Measurements from ENCODE around the gene NGFR.

The NGFR gene

DNA sequence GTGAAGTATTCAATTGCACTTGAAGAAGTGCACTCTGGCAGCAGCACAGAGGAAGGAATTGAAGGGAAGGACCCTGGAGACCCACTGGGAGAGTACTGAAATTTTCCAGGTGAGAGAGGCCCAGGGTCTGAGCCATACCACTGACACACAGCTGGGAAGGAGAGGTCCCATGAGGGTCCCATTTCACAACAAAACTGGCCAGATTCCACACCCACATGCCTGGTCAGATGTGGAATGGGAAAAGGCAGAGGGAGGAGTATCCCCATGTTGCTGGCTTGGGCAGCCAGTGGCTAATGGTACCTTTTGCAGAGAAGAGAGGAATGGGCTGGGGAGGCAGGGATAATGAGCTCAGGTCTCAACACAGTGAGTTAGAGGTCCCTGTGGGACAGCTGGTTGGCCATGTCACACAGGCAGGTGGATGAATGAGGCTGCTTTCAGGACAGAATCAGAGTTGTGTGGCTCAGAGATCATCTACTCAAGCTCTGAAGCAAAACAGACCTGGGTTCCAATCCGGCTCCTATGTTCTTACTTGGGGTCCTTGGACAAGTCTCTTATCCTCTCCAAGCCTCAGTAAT, 26.2 kb upstream of the NGFR start:
- Histone ChIP-seq H3K27ac (ENCODE audit: poor library complexity, severe bottlenecking) (no peak overlapping the region), H3K4me1 (ENCODE audit: insufficient read depth, poor library complexity, severe bottlenecking) (no peaks in the 10 kb centered on the region), H3K36me3 (ENCODE audit: low read depth) (no peaks in the 10 kb centered on the region), H3K27me3 (ENCODE audit: insufficient read depth, poor library complexity, severe bottlenecking) (peaks cover 19% of the 10 kb centered on the region), H3K9me3 (ENCODE audit: severe bottlenecking) (peaks cover under 1% of the 10 kb centered on the region), H3K4me3 (ENCODE audit: severe bottlenecking) (no peak overlapping the region)
- no peak for TF ChIP-seq CTCF (IDR thresholded peaks at IDR 0.05; ENCODE audit: poor library complexity, severe bottlenecking)
- ATAC-seq (ENCODE audit: low read depth) (no peak), DNase-seq (ENCODE audit: low spot score) (no peak)

GRCh38 chr17:49469831-49470810, 25.0 kb upstream of the NGFR start:
- Histone ChIP-seq H3K9me3 (ENCODE audit: severe bottlenecking) (peaks cover 2% of the 10 kb centered on the region), H3K36me3 (ENCODE audit: low read depth) (no peaks in the 10 kb centered on the region), H3K27ac (ENCODE audit: poor library complexity, severe bottlenecking) (no peak overlapping the region), H3K27me3 (ENCODE audit: insufficient read depth, poor library complexity, severe bottlenecking) (peaks cover 19% of the 10 kb centered on the region), H3K4me3 (ENCODE audit: severe bottlenecking) (no peak overlapping the region), H3K4me1 (ENCODE audit: insufficient read depth, poor library complexity, severe bottlenecking) (no peaks in the 10 kb centered on the region)
- ATAC-seq (ENCODE audit: low read depth) = no peak
- DNase-seq (ENCODE audit: low spot score) = no peak
- TF ChIP-seq CTCF (IDR thresholded peaks at IDR 0.05; ENCODE audit: poor library complexity, severe bottlenecking) = no peak

- ATAC-seq (ENCODE audit: low read depth) = no peak
- TF ChIP-seq CTCF (IDR thresholded peaks at IDR 0.05; ENCODE audit: poor library complexity, severe bottlenecking) = no peak
- Histone ChIP-seq H3K4me1 (ENCODE audit: insufficient read depth, poor library complexity, severe bottlenecking) (no peaks in the 10 kb centered on the region), H3K27me3 (ENCODE audit: insufficient read depth, poor library complexity, severe bottlenecking) (peaks cover 19% of the 10 kb centered on the region), H3K4me3 (ENCODE audit: severe bottlenecking) (no peak overlapping the region), H3K27ac (ENCODE audit: poor library complexity, severe bottlenecking) (no peak overlapping the region), H3K9me3 (ENCODE audit: severe bottlenecking) (peaks cover 2% of the 10 kb centered on the region), H3K36me3 (ENCODE audit: low read depth) (no peaks in the 10 kb centered on the region)
- DNase-seq (ENCODE audit: low spot score) = no peak
These were observed 23.9 kb upstream of the NGFR start for GRCh38 chr17:49471089-49471683.

DNA sequence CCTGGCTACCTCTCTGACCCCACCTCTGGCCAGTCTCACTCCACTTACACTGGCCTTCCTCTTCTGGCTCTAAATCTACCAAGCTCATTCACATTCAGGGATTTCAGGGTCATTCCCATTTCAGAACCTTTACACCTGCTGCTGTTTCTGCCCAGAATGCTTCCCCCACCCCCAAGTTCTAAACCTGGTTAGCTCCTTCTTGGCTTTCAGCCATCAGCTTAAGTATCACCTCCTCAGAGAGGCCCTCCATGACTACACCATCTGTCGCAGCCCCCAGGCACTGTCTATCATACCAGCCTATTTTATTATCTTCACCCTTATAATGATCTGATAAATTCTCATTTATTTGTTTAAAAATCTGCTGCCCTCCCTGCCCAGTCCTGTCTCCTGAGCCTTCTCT, 23.3 kb upstream of the NGFR start:
- no peaks in the 10 kb centered on the region for H3K36me3 ChIP-seq (ENCODE audit: low read depth)
- no peaks in the 10 kb centered on the region for H3K4me1 ChIP-seq (ENCODE audit: insufficient read depth, poor library complexity, severe bottlenecking)
- no peak for ATAC-seq (ENCODE audit: low read depth)
- H3K9me3 ChIP-seq (ENCODE audit: severe bottlenecking) = peaks cover 2% of the 10 kb centered on the region
- H3K4me3 ChIP-seq (ENCODE audit: severe bottlenecking) = no peak overlapping the region
- no peak for TF ChIP-seq CTCF (IDR thresholded peaks at IDR 0.05; ENCODE audit: poor library complexity, severe bottlenecking)
- peaks cover 19% of the 10 kb centered on the region for H3K27me3 ChIP-seq (ENCODE audit: insufficient read depth, poor library complexity, severe bottlenecking)
- no peak overlapping the region for H3K27ac ChIP-seq (ENCODE audit: poor library complexity, severe bottlenecking)
- DNase-seq (ENCODE audit: low spot score) = no peak
